HepG2 (cell line): ENCODE data around the gene C2orf49. TPM values are rescaled to one million over a fixed set of nuclear protein-coding genes. Genes with fewer than 3 reads are reported as not detected.

ENCODE experiments used
- E2F5 ChIP-seq: sonication (generic); formaldehyde crosslinking; conservative IDR thresholded peaks from 2 replicates; pipeline ENCODE4 v1.4.0; 2020; ENCODE audit warnings: missing genetic modification reagents
- ELK4 ChIP-seq: sonication (generic); formaldehyde crosslinking; IDR thresholded peaks from 2 replicates; pipeline ENCODE4 v1.9.0; 2021; ENCODE audit warnings: missing genetic modification reagents, borderline replicate concordance
- FOXA1 ChIP-seq, 2 experiments: fragments of 450-650 bp in 1 of 2; sonication (generic) in 1 of 2; formaldehyde crosslinking in 1 of 2; IDR thresholded peaks; 2 replicates each; pipeline versions ENCODE4 v1.4.0 to v1.6.1; 2016 to 2020; ENCODE audit warnings: missing genetic modification reagents in 1 of 2
- GTF3A ChIP-seq: sonication (generic); formaldehyde crosslinking; conservative IDR thresholded peaks from 2 replicates; pipeline ENCODE4 v1.4.0; 2020; ENCODE audit warnings: mild to moderate bottlenecking, missing genetic modification reagents
- HOXA9 ChIP-seq: sonication (generic); formaldehyde crosslinking; IDR thresholded peaks from 2 replicates; pipeline ENCODE4 v1.8.1; 2022; ENCODE audit warnings: missing genetic modification reagents, mild to moderate bottlenecking, moderate library complexity, borderline replicate concordance
- IRF9 ChIP-seq: sonication (generic); formaldehyde crosslinking; IDR thresholded peaks from 2 replicates; pipeline ENCODE4 v1.8.0; 2022; ENCODE audit warnings: missing genetic modification reagents, mild to moderate bottlenecking, borderline replicate concordance
- KDM4B ChIP-seq: sonication (generic); formaldehyde crosslinking; IDR thresholded peaks from 2 replicates; pipeline ENCODE4 v1.4.0; 2020; ENCODE audit warnings: missing genetic modification reagents
- KDM6A ChIP-seq: IDR thresholded peaks from 2 replicates; pipeline ENCODE4 v1.6.1; 2016; ENCODE audit warnings: low read depth
- PCBP2 ChIP-seq: fragments of 200-400 bp; formaldehyde crosslinking; optimal IDR thresholded peaks from 2 replicates; pipeline ENCODE3; 2018; ENCODE audit warnings: low read length, low read depth; ENCODE audit not compliant: poor library complexity, severe bottlenecking
- RBM22 ChIP-seq: fragments of 200-400 bp; formaldehyde crosslinking; optimal IDR thresholded peaks from 2 replicates; pipeline ENCODE3; 2017; ENCODE audit warnings: mild to moderate bottlenecking, low read length, moderate library complexity
- TCF12 ChIP-seq, 2 experiments: fragments of 450-650 bp in 1 of 2; sonication (generic) in 1 of 2; formaldehyde crosslinking in 1 of 2; IDR thresholded peaks; 2 replicates each; pipeline versions ENCODE4 v1.6.1 to v1.8.0; 2017 to 2022; ENCODE audit warnings: antibody characterized with exemption in 1 of 2, mild to moderate bottlenecking in 1 of 2, missing genetic modification reagents in 1 of 2, moderate library complexity in 1 of 2
- THAP8 ChIP-seq: sonication (generic); formaldehyde crosslinking; IDR thresholded peaks from 2 replicates; pipeline ENCODE4 v1.5.1; 2020; ENCODE audit warnings: missing genetic modification reagents, mild to moderate bottlenecking, borderline replicate concordance
- TP53 ChIP-seq: sonication (generic); formaldehyde crosslinking; conservative IDR thresholded peaks from 2 replicates; pipeline ENCODE4 v1.4.0; 2020; ENCODE audit warnings: missing genetic modification reagents
- ZNF234 ChIP-seq: sonication (generic); formaldehyde crosslinking; conservative IDR thresholded peaks from 2 replicates; pipeline ENCODE4 v1.5.1; 2020; ENCODE audit warnings: mild to moderate bottlenecking, missing genetic modification reagents
- ZNF30 ChIP-seq: sonication (generic); formaldehyde crosslinking; IDR thresholded peaks from 2 replicates; pipeline ENCODE4 v1.5.0; 2020; ENCODE audit warnings: mild to moderate bottlenecking, missing genetic modification reagents
- ZNF350 ChIP-seq: sonication (generic); formaldehyde crosslinking; IDR thresholded peaks from 2 replicates; pipeline ENCODE4 v1.4.0; 2020; ENCODE audit warnings: mild to moderate bottlenecking, low read depth, missing genetic modification reagents, borderline replicate concordance
- ZNF543 ChIP-seq: sonication (generic); formaldehyde crosslinking; IDR thresholded peaks from 2 replicates; pipeline ENCODE4 v1.4.0; 2020; ENCODE audit warnings: mild to moderate bottlenecking, missing genetic modification reagents
- ZNF574 ChIP-seq: sonication (generic); formaldehyde crosslinking; IDR thresholded peaks from 2 replicates; pipeline ENCODE4 v1.4.0; 2020; ENCODE audit warnings: missing genetic modification reagents
- ZNF766 ChIP-seq: sonication (generic); formaldehyde crosslinking; IDR thresholded peaks from 2 replicates; pipeline ENCODE4 v1.5.0; 2020; ENCODE audit warnings: missing genetic modification reagents, borderline replicate concordance
- polyA plus RNA-seq, 8 experiments: library from polyadenylated mRNA; depleted of rRNA in 3 of 8; stranded (reverse) in 7 of 8; unstranded in 1 of 8; fragments of >200 nt; fragmentation: Illumina TruSeq in 4 of 8; extraction: Trizol in 4 of 8; gene quantifications; 2 replicates each; pipeline versions ENCODE4 v1.2.1 to v1.2.3, GENCODE V29; 2011 to 2016; ENCODE audit warnings: low read depth in 4 of 8, missing spikeins in 1 of 8, mixed read lengths in 1 of 8; ENCODE audit not compliant: insufficient read depth in 1 of 8
- total RNA-seq, 5 experiments: library from RNA; depleted of rRNA; stranded (reverse); fragments of >200 nt; fragmentation: Illumina TruSeq; extraction: Trizol; gene quantifications; 2 replicates each; pipeline ENCODE4 v1.2.3, GENCODE V29; 2016; ENCODE audit warnings: low read depth in 1 of 5

The C2orf49 gene
- total and polyA plus RNA-seq, 2 of the 13 experiments (the other 11 are each of a cell fraction or from before 2014, with no cell fraction given), result 24.7 to 28.8 TPM

GRCh38 chr2:105394951-105395611, 57.7 kb downstream of the C2orf49 start (continued):
- TF ChIP-seq ELK4 (CRISPR knock-in tag) (no peak), KDM6A (CRISPR knock-in tag) (0 out of 2 replicates have a peak, but pooled peaks have one; percentile 47), ZNF30 (no peak), ZNF766 (CRISPR knock-in tag) (no peak), GTF3A (CRISPR knock-in tag) (no peak), ZNF543 (CRISPR knock-in tag) (no peak), ZNF574 (CRISPR knock-in tag) (no peak), E2F5 (CRISPR knock-in tag) (no peak), PCBP2 (no peak), HOXA9 (no peak), ZNF234 (no peak), TP53 (CRISPR knock-in tag) (no peak), THAP8 (no peak), TCF12 (IDR thresholded peaks at IDR 0.05) (no peak), TCF12 (CRISPR knock-in tag; IDR thresholded peaks at IDR 0.05) (no peak), IRF9 (CRISPR knock-in tag) (no peak), ZNF350 (CRISPR knock-in tag) (0 out of 2 replicates have a peak, but pooled peaks have one; percentile 17), KDM4B (CRISPR knock-in tag) (no peak), FOXA1 (IDR thresholded peaks at IDR 0.05) (no peak), FOXA1 (CRISPR knock-in tag; IDR thresholded peaks at IDR 0.05) (0 out of 2 replicates have a peak, but pooled peaks have one; percentile 10), RBM22 (no peak)
